Esophagus squamous epithelium (tissue), 5 donors: ENCODE data around the gene FGGY. TPM values are rescaled to one million over a fixed set of nuclear protein-coding genes. Genes with fewer than 3 reads are reported as not detected.

Experiments
- DNase-seq: peaks from one replicate; lab custom pipeline; 2025; lab: John Stamatoyannopoulos, UW
- H3K27ac ChIP-seq, 4 donors: fragments of 200-600 bp; sonication (generic); one replicate each; pipeline ENCODE4 v1.5.1; 2016 to 2019; ENCODE audit warnings: mild to moderate bottlenecking in 1 of 4
- H3K27me3 ChIP-seq, 4 donors: fragments of 200-600 bp; sonication (generic); 1 replicate in 3 of 4; 2 replicates in 1 of 4; pipeline versions ENCODE4 v1.5.1 to v1.6.0; 2017 to 2021; ENCODE audit warnings: antibody characterized with exemption in 1 of 4
- H3K36me3 ChIP-seq, 3 donors: fragments of 200-600 bp; sonication (generic); one replicate each; pipeline ENCODE4 v1.5.1; 2016 to 2019
- H3K4me1 ChIP-seq, 3 donors: fragments of 200-600 bp; sonication (generic); one replicate each; pipeline ENCODE4 v1.5.1; 2017 to 2019
- H3K4me3 ChIP-seq, 4 donors: fragments of 200-600 bp; sonication (generic); 1 replicate in 3 of 4; 2 replicates in 1 of 4; pipeline ENCODE4 v1.5.1; 2016 to 2019; ENCODE audit warnings: mild to moderate bottlenecking in 2 of 4, moderate library complexity in 1 of 4
- H3K9me3 ChIP-seq, 3 donors: fragments of 200-600 bp; sonication (generic); one replicate each; pipeline ENCODE4 v1.5.1; 2016 to 2019
- POLR2A ChIP-seq, 4 donors: fragments of 450-650 bp; IDR thresholded peaks; one replicate each; pipeline ENCODE4 v1.6.1; 2017; ENCODE audit warnings: antibody characterized with exemption in 4 of 4, mild to moderate bottlenecking in 4 of 4, moderate library complexity in 3 of 4
- WGBS, 2 donors: methylation state at CpG; one replicate each; pipeline ENCODE4 v1.1.5; 2018; 5-methylcytosine and 5-hydroxymethylcytosine counted together
- intact Hi-C: fragments of 100-400 bp; cut with DNase I; formaldehyde crosslinking; loops from one replicate; pipeline ENCODE4 v1.15.0; 2022
- total RNA-seq, 4 donors: library from RNA; depleted of rRNA; stranded (reverse); fragments of >200 nt; gene quantifications; one replicate each; pipeline ENCODE4 v1.1.0, GENCODE V29; 2016
- TF ChIP-seq, protein P1 (sequence below), 6 experiments: fragments of 450-650 bp in 4 of 6; fragments of 200-600 bp in 2 of 6; sonication (generic) in 2 of 6; IDR thresholded peaks; one replicate each; pipeline ENCODE4 v1.5.1; 2016 to 2019; ENCODE audit warnings: antibody characterized with exemption in 6 of 6, mild to moderate bottlenecking in 4 of 6, moderate library complexity in 4 of 6
- donor health status: DM: yes; HTN: yes; CAD: no.

Gene FGGY
- total RNA-seq, 4 donors from 2014 or later = 6.0 to 18.1 (median 9.3) TPM

DNA sequence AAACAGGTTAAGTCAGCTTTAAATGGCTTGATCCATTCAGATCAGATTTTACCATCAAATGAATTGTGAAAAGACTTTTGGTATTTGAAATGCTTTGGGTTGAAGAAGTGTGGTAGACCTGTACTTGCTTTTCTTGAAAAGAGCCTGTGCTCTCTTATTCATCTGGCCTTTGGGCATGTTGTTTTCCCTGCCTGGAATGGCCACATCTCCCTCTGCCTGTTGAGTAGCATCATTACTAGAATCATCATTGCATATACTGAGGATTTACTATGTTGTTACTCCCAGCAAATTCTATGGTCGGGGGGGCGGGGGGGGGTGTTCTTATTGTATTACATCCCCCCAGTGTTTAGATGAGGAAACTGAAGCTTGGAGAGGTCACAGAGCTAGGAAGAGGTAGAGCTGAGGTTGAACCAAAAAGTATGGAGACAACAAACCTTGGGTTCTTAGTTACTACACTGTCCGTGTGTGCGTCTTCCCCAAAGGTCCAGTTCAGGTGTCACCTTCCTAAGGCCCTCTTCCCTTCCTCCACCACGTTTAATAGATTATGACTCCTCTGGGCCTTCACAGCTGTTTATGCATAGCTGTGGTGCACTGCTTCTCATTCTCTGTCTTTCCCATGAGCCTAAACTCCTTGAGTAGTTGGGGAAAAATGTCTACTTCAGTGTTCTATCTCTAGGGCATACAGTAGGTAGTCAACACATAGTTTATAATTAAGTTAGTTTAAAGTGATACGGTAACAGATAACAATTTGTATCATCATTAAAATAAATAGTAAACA is 271.5 kb downstream of the FGGY start:
- no peaks in the 10 kb centered on the region for H3K36me3 ChIP-seq
- 79 to 86% methylated on average over 4 to 6 of the region's 6 CpGs for WGBS, 2 donors
- no peak for DNase-seq

DNA sequence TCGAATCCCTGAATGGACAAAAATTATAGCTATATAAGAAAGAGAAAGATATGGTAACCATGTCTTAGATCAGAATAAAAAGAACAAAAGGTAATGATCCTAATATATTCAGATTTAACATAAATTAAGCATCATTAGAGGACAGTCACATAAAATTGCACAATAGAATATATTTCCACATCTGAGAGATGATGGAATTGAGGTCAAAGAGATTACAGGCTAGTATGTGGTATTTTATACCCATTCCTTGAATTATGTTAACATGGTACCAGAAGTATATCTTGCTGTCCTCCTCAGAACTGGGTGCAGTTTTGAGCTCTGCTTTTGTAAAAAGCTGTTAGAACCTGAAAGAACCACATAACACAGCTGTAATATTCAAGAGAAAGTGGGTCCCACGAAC is 272.3 kb downstream of the FGGY start:
- Histone ChIP-seq H3K9me3 (no peaks in the 10 kb centered on the region), H3K27me3 (no peaks in the 10 kb centered on the region), H3K36me3 (no peaks in the 10 kb centered on the region), H3K4me3 (no peak overlapping the region), H3K4me1 (peaks cover 0 to 14% (median 0%) of the 10 kb centered on the region in 3 donors), H3K27ac (no peak overlapping the region)
- no peak for DNase-seq
- TF ChIP-seq, protein P1, sequence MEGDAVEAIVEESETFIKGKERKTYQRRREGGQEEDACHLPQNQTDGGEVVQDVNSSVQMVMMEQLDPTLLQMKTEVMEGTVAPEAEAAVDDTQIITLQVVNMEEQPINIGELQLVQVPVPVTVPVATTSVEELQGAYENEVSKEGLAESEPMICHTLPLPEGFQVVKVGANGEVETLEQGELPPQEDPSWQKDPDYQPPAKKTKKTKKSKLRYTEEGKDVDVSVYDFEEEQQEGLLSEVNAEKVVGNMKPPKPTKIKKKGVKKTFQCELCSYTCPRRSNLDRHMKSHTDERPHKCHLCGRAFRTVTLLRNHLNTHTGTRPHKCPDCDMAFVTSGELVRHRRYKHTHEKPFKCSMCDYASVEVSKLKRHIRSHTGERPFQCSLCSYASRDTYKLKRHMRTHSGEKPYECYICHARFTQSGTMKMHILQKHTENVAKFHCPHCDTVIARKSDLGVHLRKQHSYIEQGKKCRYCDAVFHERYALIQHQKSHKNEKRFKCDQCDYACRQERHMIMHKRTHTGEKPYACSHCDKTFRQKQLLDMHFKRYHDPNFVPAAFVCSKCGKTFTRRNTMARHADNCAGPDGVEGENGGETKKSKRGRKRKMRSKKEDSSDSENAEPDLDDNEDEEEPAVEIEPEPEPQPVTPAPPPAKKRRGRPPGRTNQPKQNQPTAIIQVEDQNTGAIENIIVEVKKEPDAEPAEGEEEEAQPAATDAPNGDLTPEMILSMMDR (IDR thresholded peaks at IDR 0.05) = no peak
- no peak for TF ChIP-seq POLR2A (IDR thresholded peaks at IDR 0.05)
- intact Hi-C loops = no loop called here
- WGBS, 2 donors = 82 to 90% methylated on average over 2 of the region's 2 CpGs

More for the DNA sequence above, 271.5 kb downstream of the FGGY start:
- H3K27me3 ChIP-seq = no peaks in the 10 kb centered on the region
- peaks cover 0 to 14% (median 0%) of the 10 kb centered on the region in 3 donors for H3K4me1 ChIP-seq
- H3K27ac ChIP-seq = no peak overlapping the region
- intact Hi-C loops = no loop called here
- H3K9me3 ChIP-seq = no peaks in the 10 kb centered on the region
- H3K4me3 ChIP-seq = no peak overlapping the region
- no peak for TF ChIP-seq POLR2A (IDR thresholded peaks at IDR 0.05)
- TF ChIP-seq, protein P1 (IDR thresholded peaks at IDR 0.05) = peak in 1 of 6 experiments; percentile 6

DNA sequence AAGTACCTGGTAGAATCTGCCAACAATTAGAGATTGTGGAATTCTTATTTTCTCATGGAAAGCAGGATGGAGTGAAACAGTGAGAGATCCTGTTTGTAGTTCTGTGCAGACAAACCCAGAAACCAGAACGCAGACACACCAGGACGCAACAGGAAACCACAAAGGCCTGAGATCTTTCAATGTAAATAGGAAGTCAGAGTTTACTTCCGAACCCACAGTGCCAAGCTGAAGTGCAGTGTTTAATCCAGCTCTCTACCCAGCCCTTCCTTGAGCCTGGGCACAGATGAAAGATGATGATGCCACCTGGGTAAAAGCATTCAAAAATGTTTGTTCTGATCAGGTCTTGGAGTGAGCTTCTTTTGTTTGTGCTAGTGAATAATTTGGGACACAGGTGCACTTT is 273.6 kb downstream of the FGGY start:
- TF ChIP-seq POLR2A (IDR thresholded peaks at IDR 0.05) = no peak
- TF ChIP-seq, protein P1 (IDR thresholded peaks at IDR 0.05) = no peak
- H3K27me3 ChIP-seq = no peaks in the 10 kb centered on the region
- DNase-seq = no peak
- WGBS, 2 donors = 55 to 74% methylated on average over 3 of the region's 3 CpGs
- H3K9me3 ChIP-seq = peaks cover 0 to 3% (median 0%) of the 10 kb centered on the region in 3 donors
- H3K36me3 ChIP-seq = no peaks in the 10 kb centered on the region
- H3K4me1 ChIP-seq = peaks cover 0 to 14% (median 0%) of the 10 kb centered on the region in 3 donors
- no peak overlapping the region for H3K4me3 ChIP-seq
- intact Hi-C loops = no loop called here
- no peak overlapping the region for H3K27ac ChIP-seq

DNA sequence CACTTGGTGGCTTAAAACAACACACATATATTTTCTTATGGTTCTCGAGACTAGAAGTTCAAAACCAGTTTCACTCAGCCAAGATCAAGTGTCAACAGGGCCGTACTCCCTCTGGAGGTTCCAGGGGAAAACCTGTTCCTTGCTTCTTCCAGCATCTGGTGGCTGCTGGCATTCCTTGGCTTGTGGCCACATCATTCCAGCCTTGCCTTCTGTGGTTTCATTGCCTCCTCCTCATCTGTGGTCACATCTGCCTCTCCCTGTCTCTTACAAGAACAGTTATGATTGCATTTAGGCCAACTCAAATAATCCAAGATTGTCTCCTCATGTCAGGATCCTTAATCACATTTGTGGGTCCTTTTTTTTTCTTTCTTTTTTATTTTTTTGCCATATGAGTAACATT is 277.2 kb downstream of the FGGY start:
- WGBS, 2 donors = 67 to 92% methylated on average over 2 of the region's 2 CpGs
- intact Hi-C loops = no loop called here

DNA sequence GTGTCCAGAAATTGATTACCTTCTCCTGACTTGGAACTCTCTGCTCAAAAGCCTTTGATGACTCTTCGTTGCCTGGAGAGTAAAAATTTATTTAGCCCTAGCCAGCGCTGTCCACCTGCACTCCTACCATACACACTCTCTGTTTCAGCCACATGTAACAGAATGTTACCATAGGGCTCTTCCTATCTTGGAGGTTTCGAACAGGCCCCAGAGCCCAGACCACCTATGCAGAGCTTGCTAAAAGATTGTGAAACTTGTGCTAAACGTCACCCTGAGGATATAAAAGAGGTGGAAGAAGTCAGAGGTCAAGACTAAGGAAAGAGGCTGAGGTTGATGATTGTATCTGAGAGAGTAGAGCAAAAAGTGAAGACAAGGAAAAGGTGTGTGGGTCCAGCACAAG is 280.9 kb downstream of the FGGY start:
- TF ChIP-seq POLR2A (IDR thresholded peaks at IDR 0.05) = no peak
- TF ChIP-seq, protein P1 (IDR thresholded peaks at IDR 0.05) = no peak
- Histone ChIP-seq H3K4me3 (no peak overlapping the region), H3K27ac (no peak overlapping the region), H3K9me3 (peaks cover 0 to 3% (median 0%) of the 10 kb centered on the region in 3 donors), H3K4me1 (no peaks in the 10 kb centered on the region), H3K36me3 (no peaks in the 10 kb centered on the region), H3K27me3 (no peaks in the 10 kb centered on the region)
- intact Hi-C loops = no loop called here
- no peak for DNase-seq
- WGBS, 2 donors = 82 to 88% methylated on average over 4 of the region's 4 CpGs

More for the DNA sequence above, 277.2 kb downstream of the FGGY start:
- no peaks in the 10 kb centered on the region for H3K36me3 ChIP-seq
- H3K4me3 ChIP-seq = no peak overlapping the region
- peaks cover 0 to 3% (median 0%) of the 10 kb centered on the region in 3 donors for H3K9me3 ChIP-seq
- no peak for TF ChIP-seq POLR2A (IDR thresholded peaks at IDR 0.05)
- TF ChIP-seq, protein P1 (IDR thresholded peaks at IDR 0.05) = no peak
- peaks cover 0 to 8% (median 0%) of the 10 kb centered on the region in 3 donors for H3K4me1 ChIP-seq
- no peak for DNase-seq
- no peaks in the 10 kb centered on the region for H3K27me3 ChIP-seq
- H3K27ac ChIP-seq = no peak overlapping the region
